Activated CD8-positive, alpha-beta memory T cell treated with anti-CD3 and anti-CD28 coated beads, Interleukin-2, amount 10 ng/mL, durations not matched to agents 7 days and 5 days (primary cell): Measurements from ENCODE around the gene DHRS2. TPM values are rescaled to one million over a fixed set of nuclear protein-coding genes. Genes with fewer than 3 reads are reported as not detected.

Source experiments
- ATAC-seq: fragments of 150-1000 bp; cut with Tn5 transposase; one replicate; pipeline ENCODE4 v1.10.0; 2021; ENCODE audit warnings: moderate library complexity
- CTCF ChIA-PET: fragments of 350-600 bp; sonication (Branson Sonifier 250); formaldehyde crosslinking; loops from one replicate; lab custom pipeline; 2021; ENCODE audit warnings: antibody characterized with exemption; lab: Charles Lee
- DNase-seq: peaks from one replicate; pipeline ENCODE4 v3.0.0-alpha.2; 2020
- H3K27ac Mint-ChIP-seq: one replicate; pipeline ENCODE4 v1.8.0; 2021; ENCODE audit warnings: mild to moderate bottlenecking, mixed read lengths
- H3K27me3 Mint-ChIP-seq: one replicate; pipeline ENCODE4 v1.8.0; 2021; ENCODE audit warnings: mixed read lengths
- H3K36me3 Mint-ChIP-seq: one replicate; pipeline ENCODE4 v1.8.0; 2021; ENCODE audit warnings: mild to moderate bottlenecking, mixed read lengths
- H3K4me1 Mint-ChIP-seq: one replicate; pipeline ENCODE4 v1.8.0; 2021; ENCODE audit warnings: mixed read lengths
- H3K4me3 Mint-ChIP-seq: one replicate; pipeline ENCODE4 v1.8.0; 2021; ENCODE audit warnings: mild to moderate bottlenecking, moderate library complexity, mixed read lengths
- H3K9me3 Mint-ChIP-seq: one replicate; pipeline ENCODE4 v1.8.0; 2022; ENCODE audit warnings: low read depth, mixed read lengths
- total RNA-seq, 2 experiments: library from RNA; stranded (reverse); gene quantifications; one replicate each; pipeline ENCODE4 v1.2.3, GENCODE V29; 2021

DHRS2 gene
- total RNA-seq, 2 experiments from 2014 or later = 1.1 to 2.7 TPM

DNA sequence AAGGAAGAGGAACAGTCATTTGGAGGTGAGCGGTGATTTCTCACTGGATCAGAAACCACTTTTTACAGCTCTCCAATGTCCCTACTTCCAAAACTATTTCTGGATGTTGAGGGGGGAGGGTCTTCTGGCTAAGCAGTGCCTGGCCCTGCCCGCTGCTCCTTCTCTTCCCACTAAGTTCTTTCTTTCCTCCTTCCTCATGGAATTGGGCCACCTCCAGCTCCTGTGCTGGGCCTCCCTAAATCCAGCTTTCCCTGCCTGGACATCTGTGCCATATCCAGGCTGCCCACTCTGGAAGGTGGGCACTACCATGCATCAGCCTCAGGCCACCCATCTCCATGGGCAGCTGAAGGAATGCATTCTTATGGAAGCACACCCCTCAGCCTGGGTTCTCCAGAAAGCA is 11.5 kb downstream of the DHRS2 start:
- H3K36me3 Mint-ChIP-seq = peaks cover 1% of the 10 kb centered on the region
- H3K9me3 Mint-ChIP-seq = no peaks in the 10 kb centered on the region
- H3K27me3 Mint-ChIP-seq = no peaks in the 10 kb centered on the region
- ATAC-seq = no peak
- peaks cover 41% of the 10 kb centered on the region for H3K4me1 Mint-ChIP-seq
- H3K27ac Mint-ChIP-seq = no peak overlapping the region
- H3K4me3 Mint-ChIP-seq = no peak overlapping the region
- no peak for DNase-seq
- CTCF ChIA-PET = interaction anchor here (1.0 to 4.8 kb wide), 2 partner anchors 13 to 16 kb away, joined by 3 to 23 read pairs; no protein-coding TSS in a partner anchor

DNA sequence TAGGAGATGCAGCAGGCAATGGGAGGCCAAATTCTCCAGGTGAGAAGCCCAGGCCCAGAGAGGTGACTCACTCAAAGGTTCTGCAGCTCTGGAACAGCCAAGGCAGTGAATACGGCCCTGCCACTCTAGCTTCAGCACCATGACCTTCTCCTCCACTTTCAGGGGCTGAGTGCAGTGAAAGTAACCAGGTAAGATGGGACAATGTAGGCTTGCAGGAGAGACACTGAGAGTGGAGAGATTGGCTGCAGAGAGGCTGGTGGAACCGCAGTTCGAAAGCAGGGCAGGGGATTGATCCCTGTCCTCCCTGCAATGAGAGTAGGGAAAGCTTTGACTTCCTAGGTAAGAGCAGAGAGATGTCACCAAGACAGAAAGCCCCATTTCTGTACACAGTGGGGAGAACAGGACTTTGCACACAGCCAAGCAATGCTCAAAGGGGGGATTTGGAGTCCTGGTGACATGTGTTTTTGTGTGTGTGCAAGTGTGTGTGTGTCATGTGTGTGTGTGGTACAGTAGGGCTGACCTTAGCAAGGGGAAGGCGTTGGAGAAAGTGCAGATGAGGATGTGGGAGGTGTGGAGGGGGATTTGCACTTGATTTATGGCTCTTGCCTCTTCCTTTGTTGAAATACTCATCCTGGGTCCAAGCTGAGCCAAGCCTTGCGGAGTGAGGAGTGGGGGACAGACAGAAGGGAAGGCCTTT is 12.7 kb downstream of the DHRS2 start:
- H3K27me3 Mint-ChIP-seq = no peaks in the 10 kb centered on the region
- no peak for ATAC-seq
- CTCF ChIA-PET = interaction anchor here (0.9 to 1.9 kb wide), 3 partner anchors 11 to 17 kb away, joined by 3 to 4 read pairs (median 3); no protein-coding TSS in a partner anchor
- no peak overlapping the region for H3K4me3 Mint-ChIP-seq
- peaks cover 1% of the 10 kb centered on the region for H3K36me3 Mint-ChIP-seq
- DNase-seq = no peak
- H3K4me1 Mint-ChIP-seq = peaks cover 41% of the 10 kb centered on the region
- no peak overlapping the region for H3K27ac Mint-ChIP-seq
- no peaks in the 10 kb centered on the region for H3K9me3 Mint-ChIP-seq

DNA sequence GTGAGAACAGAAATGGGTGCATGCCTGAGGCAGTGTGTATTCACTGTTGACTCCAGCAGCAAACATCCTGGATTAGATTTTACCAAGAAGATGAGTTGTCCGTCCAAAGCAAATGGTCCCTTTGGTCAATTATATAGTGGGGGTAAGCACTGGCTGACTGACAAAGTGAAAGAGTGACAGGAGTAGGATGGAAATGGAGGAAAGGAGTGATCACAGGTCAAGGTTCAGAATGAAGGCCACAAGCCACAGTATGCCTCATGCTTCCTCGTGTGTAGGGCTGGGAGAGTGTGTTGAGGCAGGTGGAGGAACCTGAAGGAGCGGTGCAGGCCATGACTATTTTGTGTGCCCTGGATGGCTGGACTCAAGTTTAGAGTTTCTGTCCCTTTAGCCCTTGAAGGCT is 14.3 kb downstream of the DHRS2 start:
- ATAC-seq = no peak
- Mint-ChIP-seq H3K4me3 (no peak overlapping the region), H3K36me3 (peaks cover 1% of the 10 kb centered on the region), H3K27ac (no peak overlapping the region), H3K27me3 (no peaks in the 10 kb centered on the region), H3K9me3 (no peaks in the 10 kb centered on the region), H3K4me1 (peaks cover 34% of the 10 kb centered on the region)
- no peak for DNase-seq
- CTCF ChIA-PET = interaction anchor here (0.9 to 1.9 kb wide), 2 partner anchors 15 to 19 kb away, joined by 4 read pairs; no protein-coding TSS in a partner anchor

DNA sequence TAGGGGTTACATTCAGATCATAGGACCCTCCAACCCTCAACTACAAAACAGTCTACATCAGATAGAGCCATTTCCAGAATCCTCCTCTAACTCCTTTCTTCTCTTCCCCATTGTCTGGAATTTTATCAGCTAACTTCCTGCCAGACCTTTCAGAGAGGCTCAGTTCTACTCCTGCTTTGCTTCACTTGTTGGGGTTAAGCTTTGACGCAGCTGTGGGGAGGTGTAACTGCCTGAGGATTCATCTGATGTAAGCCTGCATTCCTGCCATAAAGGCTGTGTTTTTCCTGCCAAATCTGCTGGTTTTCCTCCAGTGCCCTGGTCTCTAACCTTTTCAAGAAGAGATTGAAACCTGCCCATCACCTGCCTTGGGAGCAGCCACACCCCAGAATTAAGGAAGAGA is 16.9 kb downstream of the DHRS2 start:
- DNase-seq (no peak), ATAC-seq (no peak)
- no peaks in the 10 kb centered on the region for H3K9me3 Mint-ChIP-seq
- no peak overlapping the region for H3K4me3 Mint-ChIP-seq
- H3K36me3 Mint-ChIP-seq = no peaks in the 10 kb centered on the region
- CTCF ChIA-PET = interaction anchor here (2.0 kb wide), 1 partner anchor 21 kb away, joined by 5 read pairs; no protein-coding TSS in a partner anchor
- peaks cover 10% of the 10 kb centered on the region for H3K4me1 Mint-ChIP-seq
- no peak overlapping the region for H3K27ac Mint-ChIP-seq
- no peaks in the 10 kb centered on the region for H3K27me3 Mint-ChIP-seq

DNA sequence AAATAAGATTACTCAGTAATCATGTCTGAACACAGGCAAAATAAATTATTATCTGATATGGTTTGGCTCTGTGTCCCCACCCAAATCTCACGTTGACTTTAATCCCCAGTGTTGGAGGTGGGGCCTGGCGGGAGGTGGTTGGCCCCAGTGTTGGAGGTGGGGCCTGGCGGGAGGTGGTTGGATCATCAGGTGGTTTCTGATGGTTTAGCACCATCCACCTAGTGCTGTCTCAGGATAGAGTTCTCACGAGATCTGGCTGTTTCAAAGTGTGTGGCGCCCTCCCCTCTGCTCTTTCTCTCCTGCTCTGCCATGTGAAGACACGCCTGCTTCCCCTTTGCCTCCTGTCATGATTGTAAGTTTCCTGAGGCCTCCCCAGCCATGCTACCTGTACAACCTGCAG is 18.1 kb downstream of the DHRS2 start:
- Mint-ChIP-seq H3K27ac (no peak overlapping the region), H3K4me3 (no peak overlapping the region)
- CTCF ChIA-PET = interaction anchor here (2.0 kb wide), 1 partner anchor 22 kb away, joined by 5 read pairs; no protein-coding TSS in a partner anchor

DNA sequence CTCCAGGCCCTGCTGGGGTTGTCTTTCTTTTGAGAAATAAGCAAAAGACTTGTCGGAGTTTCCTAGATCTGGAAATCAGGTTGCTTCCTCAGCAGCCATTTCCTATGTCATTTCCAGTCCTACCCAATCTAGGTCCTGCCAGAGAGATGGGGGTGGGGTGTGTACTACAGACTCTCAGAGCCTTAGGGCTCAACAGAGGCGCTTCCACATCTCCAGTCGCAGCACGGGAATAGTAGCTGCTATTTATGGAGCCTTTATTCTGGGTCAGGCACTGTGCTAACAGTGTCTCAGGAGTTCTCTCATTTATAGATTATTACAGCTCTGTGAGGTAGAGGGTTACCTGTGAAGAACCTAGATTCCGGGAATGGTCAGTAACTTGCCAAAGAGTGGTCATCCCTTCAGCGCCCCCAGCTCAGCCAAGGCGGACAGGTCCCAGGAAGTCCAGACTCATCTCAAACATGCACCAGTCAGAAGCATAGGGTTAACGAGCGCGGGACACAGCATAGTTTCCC is 21.9 kb downstream of the DHRS2 start:
- no peaks in the 10 kb centered on the region for H3K36me3 Mint-ChIP-seq
- H3K9me3 Mint-ChIP-seq = no peaks in the 10 kb centered on the region
- H3K4me3 Mint-ChIP-seq = no peak overlapping the region
- peaks cover 3% of the 10 kb centered on the region for H3K27me3 Mint-ChIP-seq
- peaks cover 25% of the 10 kb centered on the region for H3K4me1 Mint-ChIP-seq
- no peak for DNase-seq
- H3K27ac Mint-ChIP-seq = no peak overlapping the region
- CTCF ChIA-PET = interaction anchor here (1.1 to 1.4 kb wide), 3 partner anchors 13 to 26 kb away, joined by 3 to 5 read pairs (median 4); no protein-coding TSS in a partner anchor
- no peak for ATAC-seq

More for the DNA sequence above, 18.1 kb downstream of the DHRS2 start:
- peaks cover 3% of the 10 kb centered on the region for H3K4me1 Mint-ChIP-seq
- no peaks in the 10 kb centered on the region for H3K9me3 Mint-ChIP-seq
- ATAC-seq (no peak), DNase-seq (no peak)
- peaks cover 3% of the 10 kb centered on the region for H3K27me3 Mint-ChIP-seq
- H3K36me3 Mint-ChIP-seq = no peaks in the 10 kb centered on the region

DNA sequence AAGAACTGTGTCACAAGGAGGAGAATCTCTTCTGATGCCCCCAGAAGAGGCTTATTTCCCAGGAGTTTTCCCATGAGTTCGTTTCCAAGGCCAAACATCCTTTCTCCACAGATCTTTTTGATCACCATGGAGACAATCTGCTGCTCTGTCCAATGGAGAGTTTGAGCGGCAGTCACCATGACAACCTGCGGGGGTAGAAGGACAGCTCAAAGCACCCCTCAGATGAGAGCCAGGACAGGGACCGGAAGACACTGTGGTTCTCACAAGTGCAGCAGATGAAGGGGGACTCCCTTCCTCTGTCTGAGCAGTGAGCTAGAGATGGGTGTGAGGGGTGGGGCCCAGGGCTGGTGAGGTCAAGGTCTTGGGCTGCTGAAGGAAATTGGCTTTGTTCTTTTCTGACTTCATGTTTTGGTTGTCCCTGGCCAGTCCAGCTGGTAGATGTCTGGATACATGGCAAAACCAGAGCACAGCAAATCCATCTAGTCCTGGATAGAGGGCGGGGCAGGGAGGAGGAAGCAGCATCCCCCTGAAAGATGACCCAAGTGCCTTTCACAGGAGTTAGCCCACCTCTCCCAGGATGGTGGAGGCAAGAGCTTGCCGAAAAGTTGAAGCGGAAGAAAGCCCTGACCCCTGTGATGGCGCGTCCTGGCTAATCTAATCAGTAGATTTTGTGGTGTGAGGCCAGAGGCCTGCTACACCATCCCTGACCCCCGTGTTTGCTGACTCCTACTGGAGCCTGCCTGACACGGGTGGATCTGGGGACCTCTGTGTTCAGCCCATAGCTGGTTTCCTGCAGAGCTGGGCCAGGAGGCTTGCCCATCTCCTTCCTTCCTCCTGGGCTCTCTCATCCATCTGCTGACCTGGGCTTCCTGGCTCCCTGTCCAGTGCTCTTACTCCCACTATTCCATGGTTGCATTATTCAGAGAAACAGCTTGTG is 24.4 kb downstream of the DHRS2 start:
- no peaks in the 10 kb centered on the region for H3K9me3 Mint-ChIP-seq
- peaks cover 25% of the 10 kb centered on the region for H3K4me1 Mint-ChIP-seq
- peak overlapping the region; percentile 52 for H3K27ac Mint-ChIP-seq
- DNase-seq = peak; percentile 84
- peak; percentile 99 for ATAC-seq
- no peaks in the 10 kb centered on the region for H3K36me3 Mint-ChIP-seq
- CTCF ChIA-PET = interaction anchor here (0.8 to 1.5 kb wide), 4 partner anchors 12 to 249 kb away, joined by 3 to 16 read pairs (median 3); no protein-coding TSS in a partner anchor
- H3K27me3 Mint-ChIP-seq = peaks cover 3% of the 10 kb centered on the region
- no peak overlapping the region for H3K4me3 Mint-ChIP-seq

DNA sequence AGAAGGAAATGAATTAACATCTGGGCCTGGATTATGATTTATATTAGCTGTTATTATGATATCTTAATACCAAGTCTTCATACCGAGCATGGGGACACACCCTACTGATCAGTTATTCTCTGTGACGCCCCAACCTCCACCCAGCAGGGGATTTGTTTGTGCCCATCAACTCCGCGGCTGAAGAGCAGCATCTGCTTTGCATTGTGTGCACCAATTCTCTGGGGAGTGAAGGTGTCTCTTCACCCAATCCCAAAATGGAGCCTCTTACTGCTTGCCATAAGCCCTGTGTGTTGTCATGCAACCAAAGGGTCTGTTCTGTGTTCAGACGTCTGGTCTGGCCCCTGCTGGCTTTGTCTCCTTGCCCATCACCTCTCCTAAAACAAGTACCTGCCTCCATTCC is 25.4 kb downstream of the DHRS2 start:
- peaks cover 25% of the 10 kb centered on the region for H3K4me1 Mint-ChIP-seq
- ATAC-seq = no peak
- no peak for DNase-seq
- no peak overlapping the region for H3K4me3 Mint-ChIP-seq
- CTCF ChIA-PET = interaction anchor here (1.0 kb wide), 1 partner anchor 30 kb away, joined by 3 read pairs; no protein-coding TSS in a partner anchor
- H3K27ac Mint-ChIP-seq = no peak overlapping the region
- H3K27me3 Mint-ChIP-seq = peaks cover 3% of the 10 kb centered on the region
- H3K36me3 Mint-ChIP-seq = no peaks in the 10 kb centered on the region
- no peaks in the 10 kb centered on the region for H3K9me3 Mint-ChIP-seq

DNA sequence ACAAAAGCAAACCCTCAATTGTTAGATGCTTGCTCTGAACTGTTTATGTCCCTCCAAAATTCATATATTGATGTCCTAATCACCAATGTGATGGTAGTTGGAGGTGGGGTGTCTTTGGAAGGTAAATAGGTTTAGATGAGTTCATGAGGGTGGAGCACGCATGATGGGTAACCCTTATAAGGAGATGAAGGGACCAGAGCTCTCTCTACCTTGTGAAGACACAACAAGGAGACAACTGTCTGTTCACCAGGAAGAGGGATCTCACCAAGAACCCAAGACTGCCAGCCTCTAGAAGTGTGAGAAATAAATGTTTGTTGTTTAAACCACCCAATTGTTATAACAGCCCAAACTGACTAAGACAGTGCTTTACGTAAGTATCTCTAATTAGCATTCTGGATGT is 27.0 kb downstream of the DHRS2 start:
- H3K36me3 Mint-ChIP-seq = no peaks in the 10 kb centered on the region

DNA sequence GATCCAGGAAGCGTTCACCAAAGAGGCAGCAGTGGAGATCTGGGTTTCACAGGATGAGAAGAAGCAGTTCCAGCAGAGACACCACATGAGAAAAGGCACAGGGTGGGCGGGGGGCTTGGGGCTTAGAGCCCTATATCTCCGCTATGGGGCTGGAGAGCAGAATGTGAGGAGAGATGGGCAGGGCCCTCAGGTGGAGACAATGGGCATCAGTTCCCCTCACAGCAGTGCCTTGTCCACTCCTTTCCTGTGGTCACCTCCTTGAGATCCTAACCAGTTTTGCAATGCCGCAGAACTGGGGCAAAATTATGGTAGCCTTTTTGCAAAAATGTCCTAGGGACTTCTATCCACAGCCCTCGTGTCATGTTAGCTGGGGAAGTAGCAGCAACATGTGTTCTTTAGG is 27.5 kb downstream of the DHRS2 start:
- H3K27ac Mint-ChIP-seq = no peak overlapping the region

More for the DNA sequence above, 27.0 kb downstream of the DHRS2 start:
- CTCF ChIA-PET = no interaction called here
- Mint-ChIP-seq H3K27me3 (peaks cover 8% of the 10 kb centered on the region), H3K4me1 (peaks cover 25% of the 10 kb centered on the region), H3K27ac (no peak overlapping the region), H3K9me3 (no peaks in the 10 kb centered on the region), H3K4me3 (no peak overlapping the region)
- no peak for DNase-seq
- no peak for ATAC-seq

DNA sequence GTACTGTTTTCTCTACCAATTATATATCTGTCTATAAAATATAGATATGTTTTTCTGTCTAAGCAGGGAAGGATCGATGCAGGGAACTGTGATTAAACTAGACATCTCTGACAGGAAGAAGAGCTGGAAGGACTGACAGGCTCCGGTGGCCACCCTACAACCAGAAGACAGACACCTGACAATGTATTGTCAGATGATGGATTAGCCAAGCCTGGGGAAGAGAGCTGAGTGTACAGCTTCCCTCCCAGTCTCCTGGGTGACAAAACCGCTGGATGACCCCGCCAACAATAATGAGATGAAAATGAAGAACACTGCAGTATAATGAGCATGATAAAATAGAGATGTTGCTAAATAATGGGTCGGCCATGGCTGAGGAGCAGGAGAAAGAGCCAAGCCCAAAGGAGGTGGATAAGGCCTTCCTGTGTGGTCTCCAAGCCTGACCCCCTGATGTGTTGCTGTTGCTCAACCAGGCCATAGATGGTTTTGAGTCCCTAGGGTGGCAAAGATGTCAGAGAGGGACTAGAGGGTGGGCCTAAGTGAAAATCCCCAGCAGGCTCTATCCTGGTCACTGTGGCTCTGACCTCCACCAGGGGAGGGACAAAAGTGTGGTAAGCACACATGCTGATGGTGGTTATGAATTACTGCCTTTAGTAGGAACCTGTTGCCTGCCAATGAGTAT is 28.2 kb downstream of the DHRS2 start:
- no peak overlapping the region for H3K4me3 Mint-ChIP-seq
- no peak overlapping the region for H3K27ac Mint-ChIP-seq
- no peak for DNase-seq
- no peaks in the 10 kb centered on the region for H3K9me3 Mint-ChIP-seq
- peaks cover 5% of the 10 kb centered on the region for H3K27me3 Mint-ChIP-seq
- H3K36me3 Mint-ChIP-seq = no peaks in the 10 kb centered on the region
- no peak for ATAC-seq
- CTCF ChIA-PET = interaction anchor here (1.1 to 6.6 kb wide), 3 partner anchors 31 to 246 kb away, joined by 3 to 42 read pairs (median 5); no protein-coding TSS in a partner anchor
- peaks cover 21% of the 10 kb centered on the region for H3K4me1 Mint-ChIP-seq

More for the DNA sequence above, 27.5 kb downstream of the DHRS2 start:
- Mint-ChIP-seq H3K4me1 (peaks cover 25% of the 10 kb centered on the region), H3K4me3 (no peak overlapping the region), H3K9me3 (no peaks in the 10 kb centered on the region), H3K27me3 (peaks cover 5% of the 10 kb centered on the region), H3K36me3 (no peaks in the 10 kb centered on the region)
- DNase-seq = no peak
- no peak for ATAC-seq
- CTCF ChIA-PET = interaction anchor here (1.1 to 6.6 kb wide), 2 partner anchors 30 to 247 kb away, joined by 3 to 42 read pairs; no protein-coding TSS in a partner anchor

DNA sequence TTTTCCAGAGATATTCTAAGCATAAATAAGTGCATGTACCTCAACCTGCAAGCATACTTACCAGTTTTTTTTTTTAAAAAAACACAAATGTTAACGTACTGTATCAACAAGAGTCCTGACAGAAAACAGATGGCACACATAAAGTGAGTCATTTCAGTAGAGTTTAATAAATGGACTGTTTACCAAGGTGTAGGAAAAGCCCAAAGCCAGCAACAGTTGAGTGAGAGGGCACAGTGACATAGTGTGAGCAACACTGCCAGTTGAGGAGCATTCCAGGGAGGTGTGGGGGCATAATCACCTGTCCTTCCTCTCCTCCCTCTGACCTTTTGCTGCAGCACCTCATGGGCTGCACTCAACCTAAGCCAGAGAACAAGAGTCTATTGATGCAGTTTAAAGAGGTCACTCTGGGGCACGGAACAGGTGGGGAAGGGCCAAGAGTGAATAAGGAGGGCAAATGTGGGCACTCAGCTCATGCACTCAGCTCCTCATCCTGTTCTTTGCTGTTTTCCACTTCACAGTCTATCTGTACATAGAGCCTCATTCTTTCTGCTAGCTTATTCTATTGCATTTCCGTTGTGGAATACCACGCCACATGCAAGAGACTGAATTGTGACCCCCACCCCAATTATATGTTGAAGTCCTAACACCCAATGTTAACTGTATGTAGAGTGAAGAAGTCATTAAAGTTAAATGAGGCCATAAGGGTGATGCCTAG is 29.3 kb downstream of the DHRS2 start:
- CTCF ChIA-PET = interaction anchor here (0.7 to 6.6 kb wide), 11 partner anchors 15 to 264 kb away, joined by 3 to 42 read pairs (median 4); no protein-coding TSS in a partner anchor
- Mint-ChIP-seq H3K4me3 (no peak overlapping the region), H3K27ac (no peak overlapping the region), H3K4me1 (peaks cover 11% of the 10 kb centered on the region), H3K36me3 (no peaks in the 10 kb centered on the region), H3K27me3 (peaks cover 8% of the 10 kb centered on the region), H3K9me3 (no peaks in the 10 kb centered on the region)
- DNase-seq (no peak), ATAC-seq (no peak)
